Ovary (tissue), 3 donors: ENCODE measurements around the gene SLC25A30.

Experiments used
- CTCF ChIP-seq, 3 donors: fragments of 450-650 bp in 2 of 3; fragments of 200-600 bp in 1 of 3; IDR thresholded peaks; one replicate each; pipeline versions ENCODE4 v1.5.1 to v1.8.0; 2016 to 2022; ENCODE audit warnings: antibody characterized with exemption in 3 of 3, mild to moderate bottlenecking in 1 of 3
- EP300 ChIP-seq: sonication (generic); formaldehyde crosslinking; IDR thresholded peaks from one replicate; pipeline ENCODE4 v1.6.1; 2017; ENCODE audit warnings: antibody characterized with exemption
- donor health status: DM: no; HTN: no; CAD: no.

DNA sequence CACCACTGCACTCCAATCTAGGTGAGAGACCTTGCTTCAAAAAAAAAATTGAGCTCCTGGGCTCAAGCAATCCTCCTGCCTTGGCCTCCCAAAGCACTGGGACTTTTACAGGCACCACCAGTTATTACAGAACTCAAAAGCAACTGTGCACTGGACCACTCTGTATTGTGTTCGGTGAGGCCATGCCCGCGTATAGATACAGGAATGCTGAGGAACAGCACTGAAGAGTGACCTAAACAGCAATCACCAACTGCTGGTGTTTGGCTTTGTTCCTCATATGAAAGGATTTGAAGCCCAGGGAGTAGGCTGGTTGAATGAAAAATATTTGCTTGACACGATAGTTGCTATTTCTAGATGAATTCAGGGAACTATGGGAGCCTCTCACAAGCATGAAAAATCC, 29.5 kb downstream of the SLC25A30 start:
- TF ChIP-seq EP300 (no peak), CTCF (IDR thresholded peaks at IDR 0.05) (no peak)
